Fibroblast of gingiva (primary cell): Measurements from ENCODE around the gene ABAT.
"Not testable (repeated sequence)": the region's sequence is repeated elsewhere in the genome, so short reads cannot be mapped to it uniquely, and the experiment has no call there.

Experiments used
- DNase-seq: peaks from one replicate; pipeline ENCODE4 v3.0.0-alpha.2; 2011; ENCODE audit warnings: low read depth

ABAT gene

GRCh38 chr16:8682551-8683259 is 8.3 kb downstream of the ABAT start:
- no peak for DNase-seq

GRCh38 chr16:8683640-8684039 is 9.2 kb downstream of the ABAT start:
- DNase-seq = no peak

- no peak for DNase-seq
These were observed 11.2 kb downstream of the ABAT start for GRCh38 chr16:8685617-8686016.

- DNase-seq = no peak
These were observed 11.7 kb downstream of the ABAT start for GRCh38 chr16:8686031-8686621.

GRCh38 chr16:8686879-8687278 is 12.5 kb downstream of the ABAT start:
- no peak for DNase-seq

- DNase-seq = no peak
These were observed 15.3 kb downstream of the ABAT start for GRCh38 chr16:8689686-8690085.

GRCh38 chr16:8691728-8692127 is 17.3 kb downstream of the ABAT start:
- no peak for DNase-seq

- no peak for DNase-seq
These were observed 20.6 kb downstream of the ABAT start for GRCh38 chr16:8694795-8695728.

GRCh38 chr16:8696880-8697279 is 22.5 kb downstream of the ABAT start:
- DNase-seq = no peak

GRCh38 chr16:8697965-8698364 is 23.5 kb downstream of the ABAT start:
- DNase-seq = no peak

- no peak for DNase-seq
These were observed 29.3 kb downstream of the ABAT start for GRCh38 chr16:8703693-8704092.

GRCh38 chr16:8704098-8704497 is 29.7 kb downstream of the ABAT start:
- no peak for DNase-seq

GRCh38 chr16:8705100-8705822 is 30.8 kb downstream of the ABAT start:
- DNase-seq = not testable (repeated sequence)

GRCh38 chr16:8708536-8708935 is 34.1 kb downstream of the ABAT start:
- no peak for DNase-seq

- no peak for DNase-seq
These were observed 38.4 kb downstream of the ABAT start for GRCh38 chr16:8712589-8713361.

- no peak for DNase-seq
These were observed 39.3 kb downstream of the ABAT start for GRCh38 chr16:8713635-8714172.

GRCh38 chr16:8714174-8714573 is 39.8 kb downstream of the ABAT start:
- DNase-seq = no peak

GRCh38 chr16:8714807-8715206 is 40.4 kb downstream of the ABAT start:
- no peak for DNase-seq

- no peak for DNase-seq
These were observed 41.6 kb downstream of the ABAT start for GRCh38 chr16:8716052-8716451.

GRCh38 chr16:8716592-8716991 is 42.2 kb downstream of the ABAT start:
- no peak for DNase-seq

GRCh38 chr16:8717469-8717868 is 43.1 kb downstream of the ABAT start:
- DNase-seq = no peak
